Left ventricle myocardium inferior (tissue), 1 donor: Measurements from ENCODE around the gene PFAS. TPM values are rescaled to one million over a fixed set of nuclear protein-coding genes. Genes with fewer than 3 reads are reported as not detected.

ENCODE experiments used
- DNase-seq: peaks from one replicate; pipeline ENCODE4 v3.0.0-alpha.2; 2020
- H3K27ac ChIP-seq: fragments of 200-600 bp; replicated peaks from 2 replicates; pipeline ENCODE4 v1.8.0; 2021
- H3K27me3 ChIP-seq: fragments of 200-600 bp; 2 replicates; pipeline ENCODE4 v1.8.0; 2021; ENCODE audit warnings: low read depth
- H3K36me3 ChIP-seq: fragments of 200-600 bp; 2 replicates; pipeline ENCODE4 v1.8.0; 2021
- H3K4me1 ChIP-seq: fragments of 200-600 bp; 2 replicates; pipeline ENCODE4 v1.8.0; 2021
- H3K4me3 ChIP-seq: fragments of 200-600 bp; 2 replicates; pipeline ENCODE4 v1.8.0; 2021; ENCODE audit warnings: mild to moderate bottlenecking, moderate library complexity
- H3K9me3 ChIP-seq: fragments of 200-600 bp; replicated peaks from 2 replicates; pipeline ENCODE4 v1.8.0; 2021
- intact Hi-C: fragments of 100-400 bp; cut with micrococcal nuclease; formaldehyde crosslinking; loops from one replicate; pipeline ENCODE4 v1.11.0; 2022
- total RNA-seq: library from RNA; stranded (reverse); fragmentation: NEBNext Ultra II Directional; extraction: Animal tissue kit (Norgen Biotek cat#: 25700); gene quantifications from one replicate; pipeline ENCODE4 v1.2.1, GENCODE V29; 2021
- TF ChIP-seq, protein P1 (sequence below): fragments of 200-600 bp; IDR thresholded peaks from 2 replicates; pipeline ENCODE4 v1.8.0; 2021; ENCODE audit warnings: antibody characterized with exemption, mild to moderate bottlenecking, borderline replicate concordance
- donor health status: DM: no; HTN: yes; CAD: no; lungs with severe emphysema.

Gene PFAS
- total RNA-seq, 1 donor from 2014 or later, result 9.8 TPM

DNA sequence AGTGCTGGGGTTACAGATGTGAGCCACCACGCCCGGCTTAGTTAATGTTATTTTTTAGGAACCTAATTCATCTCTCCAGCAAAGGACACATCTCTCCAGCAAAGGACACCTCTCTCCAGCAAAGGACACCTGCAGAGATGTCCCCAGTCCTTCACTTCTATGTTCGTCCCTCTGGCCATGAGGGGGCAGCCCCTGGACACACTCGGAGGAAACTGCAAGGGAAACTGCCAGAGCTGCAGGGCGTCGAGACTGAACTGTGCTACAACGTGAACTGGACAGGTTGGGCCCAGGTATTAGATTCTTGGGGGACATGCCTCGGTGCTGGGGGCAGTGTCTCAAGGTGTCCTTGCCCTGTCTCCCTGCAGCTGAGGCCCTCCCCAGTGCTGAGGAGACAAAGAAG is 4.7 kb downstream of the PFAS start:
- DNase-seq, result no peak
- Histone ChIP-seq H3K9me3 (no peaks in the 10 kb centered on the region), H3K27ac (no peak overlapping the region), H3K4me1 (peaks cover 12% of the 10 kb centered on the region), H3K27me3 (no peaks in the 10 kb centered on the region), H3K36me3 (peaks cover 46% of the 10 kb centered on the region), H3K4me3 (no peak overlapping the region)
- TF ChIP-seq, protein P1, sequence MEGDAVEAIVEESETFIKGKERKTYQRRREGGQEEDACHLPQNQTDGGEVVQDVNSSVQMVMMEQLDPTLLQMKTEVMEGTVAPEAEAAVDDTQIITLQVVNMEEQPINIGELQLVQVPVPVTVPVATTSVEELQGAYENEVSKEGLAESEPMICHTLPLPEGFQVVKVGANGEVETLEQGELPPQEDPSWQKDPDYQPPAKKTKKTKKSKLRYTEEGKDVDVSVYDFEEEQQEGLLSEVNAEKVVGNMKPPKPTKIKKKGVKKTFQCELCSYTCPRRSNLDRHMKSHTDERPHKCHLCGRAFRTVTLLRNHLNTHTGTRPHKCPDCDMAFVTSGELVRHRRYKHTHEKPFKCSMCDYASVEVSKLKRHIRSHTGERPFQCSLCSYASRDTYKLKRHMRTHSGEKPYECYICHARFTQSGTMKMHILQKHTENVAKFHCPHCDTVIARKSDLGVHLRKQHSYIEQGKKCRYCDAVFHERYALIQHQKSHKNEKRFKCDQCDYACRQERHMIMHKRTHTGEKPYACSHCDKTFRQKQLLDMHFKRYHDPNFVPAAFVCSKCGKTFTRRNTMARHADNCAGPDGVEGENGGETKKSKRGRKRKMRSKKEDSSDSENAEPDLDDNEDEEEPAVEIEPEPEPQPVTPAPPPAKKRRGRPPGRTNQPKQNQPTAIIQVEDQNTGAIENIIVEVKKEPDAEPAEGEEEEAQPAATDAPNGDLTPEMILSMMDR, result peak; percentile 38
- intact Hi-C loops, result loop anchor here (5.0 kb wide), 1 partner anchor 44 kb away; the partner anchor contains the start of gene SLC25A35

DNA sequence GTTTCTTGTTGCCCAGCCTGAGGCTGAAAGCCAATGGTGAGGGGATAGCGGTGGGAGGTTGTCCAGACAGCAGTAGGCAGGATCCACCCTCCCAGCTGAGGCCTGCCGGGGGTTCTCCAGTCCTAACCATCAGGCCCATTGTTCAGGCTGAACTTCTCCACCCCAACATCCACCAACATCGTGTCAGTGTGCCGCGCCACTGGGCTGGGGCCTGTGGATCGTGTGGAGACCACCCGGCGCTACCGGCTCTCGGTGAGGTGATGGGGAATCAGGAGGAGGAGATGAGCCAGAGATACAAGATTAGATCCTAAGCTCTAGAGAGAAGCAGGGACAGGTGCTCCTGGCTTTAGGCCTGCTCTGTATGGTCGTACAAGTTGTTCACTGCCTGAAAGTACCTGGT is 5.8 kb downstream of the PFAS start:
- intact Hi-C loops, result loop anchor here (5.0 kb wide), 1 partner anchor 42 kb away; the partner anchor contains the start of gene SLC25A35
- TF ChIP-seq, protein P1, result no peak
- Histone ChIP-seq H3K27ac (no peak overlapping the region), H3K36me3 (peaks cover 55% of the 10 kb centered on the region), H3K9me3 (no peaks in the 10 kb centered on the region), H3K4me1 (peaks cover 3% of the 10 kb centered on the region), H3K4me3 (no peak overlapping the region), H3K27me3 (no peaks in the 10 kb centered on the region)
- DNase-seq, result no peak

DNA sequence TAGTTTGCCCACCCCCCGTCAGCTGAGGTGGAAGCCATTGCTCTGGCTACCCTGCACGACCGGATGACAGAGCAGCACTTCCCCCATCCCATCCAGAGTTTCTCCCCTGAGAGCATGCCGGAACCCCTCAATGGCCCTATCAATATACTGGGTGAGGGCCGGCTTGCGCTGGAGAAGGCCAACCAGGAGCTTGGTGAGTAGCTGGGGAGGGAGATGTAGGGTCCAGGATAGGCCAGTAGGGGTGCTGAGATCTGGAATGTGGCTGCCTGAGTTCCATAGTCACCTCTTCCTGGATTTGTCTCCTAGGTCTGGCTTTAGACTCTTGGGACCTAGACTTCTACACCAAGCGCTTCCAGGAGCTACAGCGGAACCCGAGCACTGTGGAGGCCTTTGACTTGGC is 6.4 kb downstream of the PFAS start:
- Histone ChIP-seq H3K27me3 (no peaks in the 10 kb centered on the region), H3K9me3 (no peaks in the 10 kb centered on the region), H3K4me3 (no peak overlapping the region), H3K27ac (no peak overlapping the region), H3K4me1 (no peaks in the 10 kb centered on the region), H3K36me3 (peaks cover 60% of the 10 kb centered on the region)
- DNase-seq, result no peak
- TF ChIP-seq, protein P1, result no peak
- intact Hi-C loops, result no loop called here

GRCh38 chr17:8256291-8256690 is 7.2 kb downstream of the PFAS start:
- H3K27me3 ChIP-seq, result no peaks in the 10 kb centered on the region
- DNase-seq, result no peak
- H3K9me3 ChIP-seq, result no peaks in the 10 kb centered on the region
- no peak overlapping the region for H3K27ac ChIP-seq
- intact Hi-C loops, result no loop called here
- TF ChIP-seq, protein P1, result no peak
- no peaks in the 10 kb centered on the region for H3K4me1 ChIP-seq
- H3K36me3 ChIP-seq, result peaks cover 68% of the 10 kb centered on the region
- no peak overlapping the region for H3K4me3 ChIP-seq

DNA sequence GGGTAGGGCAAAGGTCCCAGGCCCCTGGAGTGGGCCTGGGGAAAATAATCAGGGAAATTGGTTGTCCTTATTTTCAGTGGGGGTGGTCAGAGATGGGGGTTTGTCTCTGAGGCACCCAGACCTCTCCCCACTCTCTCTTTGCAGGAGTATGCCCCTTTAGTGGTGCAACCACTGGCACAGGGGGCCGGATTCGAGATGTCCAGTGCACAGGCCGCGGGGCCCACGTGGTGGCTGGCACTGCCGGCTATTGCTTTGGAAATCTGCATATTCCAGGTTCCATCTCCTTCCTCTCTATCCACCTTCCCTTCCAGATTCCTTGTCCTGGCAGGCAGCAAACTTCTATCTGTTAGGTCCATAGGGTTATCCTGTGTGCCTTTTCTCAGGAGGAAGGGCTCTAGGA is 7.6 kb downstream of the PFAS start:
- TF ChIP-seq, protein P1, result no peak
- Histone ChIP-seq H3K27ac (no peak overlapping the region), H3K36me3 (peaks cover 72% of the 10 kb centered on the region), H3K4me3 (no peak overlapping the region), H3K27me3 (no peaks in the 10 kb centered on the region), H3K4me1 (no peaks in the 10 kb centered on the region), H3K9me3 (no peaks in the 10 kb centered on the region)
- DNase-seq, result no peak
- intact Hi-C loops, result no loop called here

DNA sequence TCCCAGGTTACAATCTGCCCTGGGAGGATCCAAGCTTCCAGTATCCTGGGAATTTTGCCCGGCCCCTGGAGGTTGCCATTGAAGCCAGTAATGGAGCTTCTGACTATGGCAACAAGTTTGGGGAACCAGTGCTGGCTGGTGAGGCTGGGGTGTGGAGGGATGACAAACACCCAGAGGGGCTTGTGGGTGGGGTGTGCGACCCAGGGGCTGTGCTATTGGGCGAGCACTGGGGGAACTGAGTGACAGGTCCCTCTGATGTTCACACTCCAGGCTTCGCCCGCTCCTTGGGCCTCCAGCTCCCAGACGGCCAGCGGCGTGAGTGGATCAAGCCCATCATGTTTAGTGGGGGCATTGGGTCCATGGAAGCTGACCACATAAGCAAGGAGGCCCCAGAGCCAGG is 8.7 kb downstream of the PFAS start:
- intact Hi-C loops, result no loop called here
- Histone ChIP-seq H3K27me3 (no peaks in the 10 kb centered on the region), H3K4me1 (no peaks in the 10 kb centered on the region), H3K4me3 (no peak overlapping the region), H3K36me3 (peaks cover 82% of the 10 kb centered on the region), H3K27ac (no peak overlapping the region), H3K9me3 (no peaks in the 10 kb centered on the region)
- TF ChIP-seq, protein P1, result no peak
- no peak for DNase-seq
